ENCODE results near the gene NDUFB10.

The NDUFB10 gene

GRCh38 chr16:1991135-1991551 lies 31.8 kb downstream of the NDUFB10 start:
- no peak for TF ChIP-seq CTCF (IDR thresholded peaks at IDR 0.05; ENCODE audit: insufficient read depth, low read depth, low read length, missing control alignments)
- H3K4me3 ChIP-seq (ENCODE audit: low read length): no peak overlapping the region
- no peak for DNase-seq (ENCODE audit: low read depth)

GRCh38 chr16:1991588-1991947 lies 32.2 kb downstream of the NDUFB10 start:
- no peak overlapping the region for H3K4me3 ChIP-seq (ENCODE audit: low read length)
- no peak for TF ChIP-seq CTCF (IDR thresholded peaks at IDR 0.05; ENCODE audit: insufficient read depth, low read depth, low read length, missing control alignments)
- no peak for DNase-seq (ENCODE audit: low read depth)

- H3K4me3 ChIP-seq (ENCODE audit: low read length): peak overlapping the region; percentile 11
- TF ChIP-seq CTCF (IDR thresholded peaks at IDR 0.05; ENCODE audit: insufficient read depth, low read depth, low read length, missing control alignments): no peak
- peak; percentile 93 for DNase-seq (ENCODE audit: low read depth)
These were observed 32.8 kb downstream of the NDUFB10 start for GRCh38 chr16:1991948-1992703.

- H3K4me3 ChIP-seq (ENCODE audit: low read length): no peak overlapping the region
- no peak for TF ChIP-seq CTCF (IDR thresholded peaks at IDR 0.05; ENCODE audit: insufficient read depth, low read depth, low read length, missing control alignments)
- DNase-seq (ENCODE audit: low read depth): no peak
These were observed 33.5 kb downstream of the NDUFB10 start for GRCh38 chr16:1992704-1993317.

- DNase-seq (ENCODE audit: low read depth): peak; percentile 92
- TF ChIP-seq CTCF (IDR thresholded peaks at IDR 0.05; ENCODE audit: insufficient read depth, low read depth, low read length, missing control alignments): no peak
These were observed 34.4 kb downstream of the NDUFB10 start for GRCh38 chr16:1993731-1994131.

GRCh38 chr16:1997494-1998359 lies 38.4 kb downstream of the NDUFB10 start:
- TF ChIP-seq CTCF (IDR thresholded peaks at IDR 0.05; ENCODE audit: insufficient read depth, low read depth, low read length, missing control alignments): no peak
- no peak for DNase-seq (ENCODE audit: low read depth)
- H3K4me3 ChIP-seq (ENCODE audit: low read length): no peak overlapping the region

More at GRCh38 chr16:1993731-1994131, 34.4 kb downstream of the NDUFB10 start:
- H3K4me3 ChIP-seq (ENCODE audit: low read length): no peak overlapping the region
